ENCODE measurements around the gene KIF12. TPM values are rescaled to one million over a fixed set of nuclear protein-coding genes. Genes with fewer than 3 reads are reported as not detected.

KIF12 gene
- polyA plus RNA-seq, 3 donors, result not detected

GRCh38 chr9:114139071-114139470 is 40.0 kb upstream of the KIF12 start:
- no peak overlapping the region for H3K4me3 ChIP-seq (replicated peaks in 1 of 3; ENCODE audit: low read depth in 2 of 3, low read length in 3 of 3)
- Mint-ChIP-seq H3K27ac (no peak overlapping the region), H3K27me3 (ENCODE audit: low read depth in 3 of 3) (peaks cover 10 to 18% (median 15%) of the 10 kb centered on the region in 3 donors), H3K36me3 (no peaks in the 10 kb centered on the region), H3K4me3 (no peak overlapping the region), H3K9me3 (no peaks in the 10 kb centered on the region), H3K4me1 (no peaks in the 10 kb centered on the region)
- no peaks in the 10 kb centered on the region for H3K36me3 ChIP-seq (replicated peaks in 1 of 2; ENCODE audit: control insufficient read depth in 1 of 2, insufficient read depth in 2 of 2, low read length in 2 of 2)
- H4K20me1 ChIP-seq (ENCODE audit: insufficient read depth, low read length), result no peaks in the 10 kb centered on the region
- TF ChIP-seq CTCF (IDR thresholded peaks at IDR 0.05), result no peak
- no peak overlapping the region for H2AFZ ChIP-seq (ENCODE audit: insufficient read depth, low read depth, low read length, poor library complexity, severe bottlenecking)
- H3K79me2 ChIP-seq (ENCODE audit: insufficient read depth, low read length), result no peaks in the 10 kb centered on the region
- H3K9me3 ChIP-seq (replicated peaks in 1 of 2; ENCODE audit: control insufficient read depth in 1 of 2, insufficient read depth in 1 of 2, low read length in 2 of 2), result no peaks in the 10 kb centered on the region
- H3K4me2 ChIP-seq (replicated peaks; ENCODE audit: extremely low read depth, low read length, poor library complexity, severe bottlenecking), result no peak overlapping the region
- no peak overlapping the region for H3K27ac ChIP-seq (ENCODE audit: low read depth in 1 of 2, low read length in 2 of 2)
- no peak overlapping the region for H3K9ac ChIP-seq (ENCODE audit: insufficient read depth, low read length, poor library complexity, severe bottlenecking)
- intact Hi-C loops (cut with micrococcal nuclease), result no loop called here
- 93% methylated on average over 5 of the region's 5 CpGs for WGBS (ENCODE audit: insufficient coverage)
- no peaks in the 10 kb centered on the region for H3K4me1 ChIP-seq (ENCODE audit: control insufficient read depth in 1 of 2, insufficient read depth in 2 of 2, low read length in 2 of 2)
- no peak for DNase-seq
- no peaks in the 10 kb centered on the region for H3K27me3 ChIP-seq (ENCODE audit: control insufficient read depth in 2 of 2, insufficient read depth in 2 of 2, low read length in 2 of 2)

GRCh38 chr9:114138552-114138971 is 39.5 kb upstream of the KIF12 start:
- no peaks in the 10 kb centered on the region for H3K4me1 Mint-ChIP-seq
- no peak overlapping the region for H3K27ac ChIP-seq (ENCODE audit: low read depth in 1 of 2, low read length in 2 of 2)
- H2AFZ ChIP-seq (ENCODE audit: insufficient read depth, low read depth, low read length, poor library complexity, severe bottlenecking), result no peak overlapping the region
- H3K4me1 ChIP-seq (ENCODE audit: control insufficient read depth in 1 of 2, insufficient read depth in 2 of 2, low read length in 2 of 2), result no peaks in the 10 kb centered on the region
- peaks cover 10 to 17% (median 13%) of the 10 kb centered on the region in 3 donors for H3K27me3 Mint-ChIP-seq (ENCODE audit: low read depth in 3 of 3)
- H4K20me1 ChIP-seq (ENCODE audit: insufficient read depth, low read length), result no peaks in the 10 kb centered on the region
- H3K4me3 Mint-ChIP-seq, result no peak overlapping the region
- TF ChIP-seq CTCF (IDR thresholded peaks at IDR 0.05), result no peak
- H3K36me3 ChIP-seq (replicated peaks in 1 of 2; ENCODE audit: control insufficient read depth in 1 of 2, insufficient read depth in 2 of 2, low read length in 2 of 2), result no peaks in the 10 kb centered on the region
- no peaks in the 10 kb centered on the region for H3K36me3 Mint-ChIP-seq
- intact Hi-C loops (cut with micrococcal nuclease), result no loop called here
- H3K27me3 ChIP-seq (ENCODE audit: control insufficient read depth in 2 of 2, insufficient read depth in 2 of 2, low read length in 2 of 2), result no peaks in the 10 kb centered on the region
- H3K4me2 ChIP-seq (replicated peaks; ENCODE audit: extremely low read depth, low read length, poor library complexity, severe bottlenecking), result no peak overlapping the region
- no peak overlapping the region for H3K27ac Mint-ChIP-seq
- DNase-seq, result no peak
- H3K4me3 ChIP-seq (replicated peaks in 1 of 3; ENCODE audit: low read depth in 2 of 3, low read length in 3 of 3), result no peak overlapping the region
- no peaks in the 10 kb centered on the region for H3K9me3 Mint-ChIP-seq
- no peak overlapping the region for H3K9ac ChIP-seq (ENCODE audit: insufficient read depth, low read length, poor library complexity, severe bottlenecking)
- no peaks in the 10 kb centered on the region for H3K79me2 ChIP-seq (ENCODE audit: insufficient read depth, low read length)
- 96% methylated on average over 8 of the region's 8 CpGs for WGBS (ENCODE audit: insufficient coverage)
- no peaks in the 10 kb centered on the region for H3K9me3 ChIP-seq (replicated peaks in 1 of 2; ENCODE audit: control insufficient read depth in 1 of 2, insufficient read depth in 1 of 2, low read length in 2 of 2)
